NB4 (cell line): ENCODE results near the gene PLEKHH2.

Source experiments
- CTCF ChIP-seq: IDR thresholded peaks from one replicate; pipeline ENCODE4 v1.5.1; 2012; ENCODE audit warnings: low read depth, low read length
- POLR2A ChIP-seq: IDR thresholded peaks from 2 replicates; pipeline ENCODE4 v1.6.1; 2011; ENCODE audit warnings: mild to moderate bottlenecking; ENCODE audit not compliant: insufficient read length; ENCODE audit errors: extremely low read depth

- TF ChIP-seq POLR2A (no peak), CTCF (no peak)
Observed at GRCh38 chr2:43776324-43776723, 139.3 kb downstream of the PLEKHH2 start.
